ENCODE data around the gene OTUD5.
"Not testable (repeated sequence)": the region's sequence is repeated elsewhere in the genome, so short reads cannot be mapped to it uniquely, and the experiment has no call there.

Gene OTUD5

GRCh38 chrX:48957477-48957826, at the start of gene OTUD5:
Gene OTUD5, minus strand, starts transcription at chrX:48957607. Its CDS starts 37 bp downstream, at chrX:48957570.
- DNase-seq: peak; percentile 84

GRCh38 chrX:49003696-49004095, 46.3 kb upstream of the OTUD5 start:
- DNase-seq: no peak

- peak; percentile 92 for DNase-seq
These were observed 44.9 kb upstream of the OTUD5 start, which contains the start of gene GRIPAP1 for GRCh38 chrX:49002091-49002935. Gene GRIPAP1, minus strand, starts transcription at chrX:49002264. Its CDS starts 35 bp downstream, at chrX:49002229.

- peak; percentile 79 for DNase-seq
These were observed 44.2 kb upstream of the OTUD5 start for GRCh38 chrX:49001521-49002090.

GRCh38 chrX:49000636-49001035, 43.2 kb upstream of the OTUD5 start:
- DNase-seq: no peak

GRCh38 chrX:48999030-48999429, 41.6 kb upstream of the OTUD5 start:
- DNase-seq: no peak

- no peak for DNase-seq
These were observed 41.0 kb upstream of the OTUD5 start for GRCh38 chrX:48998391-48998790.

- DNase-seq: no peak
These were observed 40.5 kb upstream of the OTUD5 start for GRCh38 chrX:48997865-48998264.

- DNase-seq: no peak
These were observed 40.0 kb upstream of the OTUD5 start for GRCh38 chrX:48997455-48997854.

GRCh38 chrX:48996969-48997368, 39.6 kb upstream of the OTUD5 start:
- DNase-seq: no peak

- no peak for DNase-seq
These were observed 34.9 kb upstream of the OTUD5 start for GRCh38 chrX:48992341-48992740.

GRCh38 chrX:48989483-48989882, 32.1 kb upstream of the OTUD5 start:
- no peak for DNase-seq

GRCh38 chrX:48983896-48984295, 26.5 kb upstream of the OTUD5 start:
- DNase-seq: no peak

- no peak for DNase-seq
These were observed 25.7 kb upstream of the OTUD5 start for GRCh38 chrX:48983081-48983480.

- no peak for DNase-seq
These were observed 23.8 kb upstream of the OTUD5 start for GRCh38 chrX:48981178-48981577.

- not testable (repeated sequence) for DNase-seq
These were observed 22.9 kb upstream of the OTUD5 start for GRCh38 chrX:48980341-48980740.

- DNase-seq: no peak
These were observed 20.8 kb upstream of the OTUD5 start for GRCh38 chrX:48978226-48978625.

- DNase-seq: no peak
These were observed 18.7 kb upstream of the OTUD5 start for GRCh38 chrX:48976086-48976485.

GRCh38 chrX:48975541-48975940, 18.1 kb upstream of the OTUD5 start:
- DNase-seq: no peak

GRCh38 chrX:48975041-48975440, 17.6 kb upstream of the OTUD5 start:
- DNase-seq: no peak

- no peak for DNase-seq
These were observed 17.2 kb upstream of the OTUD5 start for GRCh38 chrX:48974574-48974973.

- DNase-seq: no peak
These were observed 16.6 kb upstream of the OTUD5 start for GRCh38 chrX:48974033-48974432.

GRCh38 chrX:48972220-48973164, 15.1 kb upstream of the OTUD5 start:
- peak; percentile 41 for DNase-seq

Measured in CD4-positive, alpha-beta T cell treated with Interleukin-21 for 1 hour (primary cell).